ENCODE measurements around the gene CEP170.
"Not testable (repeated sequence)": the region's sequence is repeated elsewhere in the genome, so short reads cannot be mapped to it uniquely, and the experiment has no call there.

The CEP170 gene

DNA sequence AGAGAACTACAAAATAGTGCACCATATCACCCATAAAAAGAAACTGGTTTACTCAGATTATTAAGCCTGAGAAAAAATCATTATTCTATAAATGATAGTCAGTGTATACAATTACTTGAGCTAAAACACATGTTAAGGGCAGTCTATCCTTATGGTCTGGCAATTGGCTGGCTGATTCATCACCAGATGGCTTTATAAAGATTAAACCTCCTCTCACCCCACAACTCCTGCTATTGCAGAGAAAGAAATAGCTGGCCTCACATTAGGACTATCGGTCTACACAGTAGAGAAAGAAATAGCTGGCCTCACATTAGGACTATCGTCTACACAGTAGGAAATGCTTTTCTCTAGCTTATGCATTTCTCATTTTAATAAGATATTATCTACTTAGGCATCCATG is 21.2 kb downstream of the CEP170 start:
- no peak for DNase-seq

DNA sequence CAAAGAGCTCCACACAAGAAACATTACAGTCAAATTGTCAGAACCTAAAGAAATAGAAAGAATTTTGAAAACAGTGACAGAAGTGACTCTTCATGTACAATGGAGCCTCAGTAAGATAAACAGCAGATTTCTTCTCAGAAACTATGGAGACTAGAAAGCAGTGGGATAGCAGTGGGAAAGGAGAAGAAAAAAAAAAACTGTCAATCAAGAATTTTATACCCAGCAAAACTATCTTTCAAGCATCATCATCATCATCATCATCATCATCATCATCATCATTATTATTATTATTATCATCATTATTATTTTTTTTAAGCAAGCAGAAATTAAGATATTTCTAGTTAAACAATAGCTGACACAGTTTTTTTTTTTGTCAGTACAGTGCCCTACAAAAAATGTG is 24.2 kb downstream of the CEP170 start:
- DNase-seq, result no peak

DNA sequence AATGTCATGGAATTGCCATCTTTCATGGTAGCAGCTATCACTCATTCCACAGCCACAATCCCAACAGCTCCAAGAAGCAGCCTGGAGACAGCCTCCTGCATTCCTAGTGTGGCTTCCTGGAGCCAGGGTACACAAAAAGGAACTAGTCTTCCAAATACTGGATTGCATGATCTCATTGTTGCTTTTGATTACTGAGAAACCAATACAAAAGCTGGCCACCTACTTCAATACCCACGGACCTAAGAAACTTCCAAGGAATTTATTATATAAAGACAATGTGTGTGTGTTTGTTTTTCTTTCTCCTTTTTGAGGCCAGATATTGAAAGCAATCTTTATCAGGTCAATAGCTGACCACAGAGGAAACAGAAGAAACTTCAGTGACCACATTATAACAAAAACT is 25.6 kb downstream of the CEP170 start:
- no peak for DNase-seq

DNA sequence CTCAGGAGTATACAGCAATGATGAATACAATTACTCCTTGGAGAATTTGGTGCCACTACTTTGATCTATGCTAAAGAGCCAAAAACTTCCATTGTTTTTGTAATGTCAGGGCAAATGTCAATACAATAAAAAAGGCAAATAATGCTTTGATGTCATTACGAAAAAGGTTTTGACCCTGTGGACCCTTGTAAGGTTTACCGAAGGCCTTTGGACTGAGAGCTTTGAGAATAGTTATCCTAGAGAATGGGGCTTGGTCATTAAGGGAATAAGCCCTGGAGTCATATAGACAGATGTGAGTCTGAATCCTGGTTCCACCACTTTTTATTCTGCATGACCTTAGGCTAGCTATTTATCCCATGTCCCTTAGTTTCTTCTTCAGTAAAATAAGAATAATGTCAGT is 27.5 kb downstream of the CEP170 start:
- no peak for DNase-seq

DNA sequence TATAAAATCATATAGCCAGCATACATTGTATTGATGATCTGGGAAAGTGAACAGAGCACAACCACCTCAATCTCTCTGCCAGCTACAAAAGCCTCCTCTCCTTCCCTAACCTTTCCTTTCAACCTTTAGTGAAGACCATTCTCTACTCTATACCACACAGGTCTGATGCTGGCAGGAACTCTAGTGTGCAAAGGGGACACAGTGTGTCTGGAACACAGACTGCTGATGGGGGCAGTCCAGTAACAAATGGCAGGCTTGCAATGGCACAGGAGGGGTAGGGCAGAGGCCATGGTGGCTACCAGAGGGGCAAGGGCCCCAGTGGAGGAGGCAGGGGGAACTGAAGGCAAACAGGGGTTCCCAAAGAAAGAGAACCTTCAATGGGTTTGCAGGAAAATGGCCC is 37.0 kb downstream of the CEP170 start:
- no peak for DNase-seq

DNA sequence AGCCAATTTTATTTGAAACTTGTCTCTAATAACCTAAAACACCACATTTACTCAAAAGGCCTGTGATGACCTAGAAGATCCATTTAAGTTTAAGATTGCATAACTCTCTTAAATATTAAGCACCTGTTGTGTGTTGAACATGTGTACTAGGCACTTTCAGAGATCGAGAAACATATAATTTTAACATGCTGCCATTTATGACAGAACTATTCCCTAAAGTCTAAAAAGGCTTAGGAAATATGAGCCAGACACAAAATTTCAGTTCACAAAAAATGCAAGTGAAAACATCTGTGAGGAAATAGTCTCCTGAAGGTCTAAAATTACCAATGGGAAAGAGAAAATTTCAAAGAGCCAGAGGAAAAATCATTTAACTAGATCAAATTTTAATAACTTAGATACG is 37.7 kb downstream of the CEP170 start:
- DNase-seq, result no peak

DNA sequence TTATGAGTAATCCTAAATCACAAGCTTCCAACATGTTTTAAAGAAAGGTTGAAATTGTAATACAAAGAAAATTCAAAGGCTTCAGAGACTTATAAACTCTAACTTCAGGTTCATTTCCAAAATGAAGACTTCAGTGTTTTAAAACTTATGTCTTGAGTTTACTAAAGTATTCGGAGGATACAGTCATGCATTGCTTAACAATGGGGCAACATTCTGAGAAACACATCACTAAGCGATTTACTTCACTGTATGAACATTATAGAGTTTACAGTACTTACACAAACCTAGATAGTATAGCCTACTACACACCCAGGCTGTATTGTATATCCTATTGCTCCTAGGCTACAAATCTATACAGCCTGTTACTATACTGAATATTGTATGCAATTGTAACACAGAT is 38.3 kb downstream of the CEP170 start:
- no peak for DNase-seq

DNA sequence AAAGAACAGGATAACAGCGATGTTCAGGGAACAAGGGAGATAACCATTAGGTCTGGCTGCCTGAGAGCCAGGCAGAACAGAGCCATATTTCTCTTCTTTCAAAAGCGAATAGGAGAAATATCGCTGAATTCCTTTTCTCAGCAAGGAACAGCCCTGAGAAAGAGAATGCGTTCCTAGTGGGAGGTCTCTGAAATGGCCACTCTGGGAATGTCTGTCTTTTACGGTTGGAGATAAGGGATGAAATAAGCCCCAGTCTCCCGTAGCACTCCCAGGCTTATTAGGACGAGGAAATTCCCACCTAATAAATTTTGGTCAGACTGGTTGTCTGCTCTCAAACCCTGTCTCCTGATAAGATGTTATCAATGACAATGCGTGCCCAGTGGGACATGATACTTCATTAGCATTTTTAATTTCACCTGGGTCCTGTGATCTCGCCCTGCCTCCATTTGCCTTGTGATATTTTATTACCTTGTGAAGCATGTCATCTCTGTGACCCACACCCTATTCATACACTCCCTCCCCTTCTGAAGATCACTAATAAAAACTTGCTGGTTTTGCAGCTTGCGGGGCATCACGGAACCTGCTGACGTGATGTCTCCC is 39.7 kb downstream of the CEP170 start:
- DNase-seq, result not testable (repeated sequence)

DNA sequence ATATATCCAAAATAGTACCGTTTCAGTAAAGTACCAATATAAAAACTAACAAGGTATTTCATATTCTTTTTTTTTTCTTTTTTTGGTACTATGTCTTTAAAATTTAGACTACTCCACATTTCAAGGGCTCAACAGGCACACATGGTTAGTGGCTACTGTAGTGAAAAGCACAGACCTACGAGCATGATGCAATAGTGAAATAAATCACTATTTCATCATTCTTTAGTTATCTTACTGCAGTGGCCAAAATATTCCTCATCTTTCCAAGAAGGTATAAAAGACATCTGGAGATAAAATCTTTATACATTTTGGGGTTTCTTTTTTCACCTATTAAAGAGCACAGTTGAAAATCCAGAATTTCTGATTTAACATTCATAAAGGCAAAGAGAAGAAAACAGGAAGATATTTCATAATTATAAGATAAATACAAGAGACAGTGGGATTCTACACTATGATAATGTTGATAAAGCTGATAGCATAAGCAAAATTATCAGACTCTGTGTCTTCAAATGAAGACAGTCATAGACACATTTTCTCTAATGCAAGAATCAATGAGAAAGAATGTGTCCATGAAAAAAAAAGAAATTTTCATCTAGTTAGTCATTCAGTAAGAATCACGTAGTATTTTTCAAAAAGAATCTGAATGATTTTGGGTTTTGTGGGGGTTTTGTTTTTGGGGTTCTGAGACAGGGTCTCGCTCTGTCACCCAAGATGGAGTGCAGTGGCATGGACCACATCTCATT is 41.9 kb downstream of the CEP170 start:
- DNase-seq, result no peak

DNA sequence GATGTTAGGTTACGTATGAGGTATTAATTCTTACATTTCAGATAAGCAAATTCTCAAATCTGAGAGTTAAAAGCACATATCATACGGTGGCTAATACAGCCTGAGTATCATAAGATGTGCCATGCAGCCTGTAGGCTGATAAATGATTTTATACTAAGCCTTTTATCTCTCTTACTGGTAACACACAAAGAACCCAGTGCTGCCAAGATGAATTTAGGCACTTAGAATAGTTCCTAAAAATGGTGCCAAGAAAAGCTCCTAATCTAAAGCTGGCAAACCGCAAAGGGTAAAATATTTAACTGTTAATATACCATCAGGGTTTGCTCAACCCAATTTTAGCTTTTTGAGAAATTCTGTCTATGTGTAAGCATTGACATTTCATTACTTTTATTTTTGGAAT is 43.1 kb downstream of the CEP170 start:
- not testable (repeated sequence) for DNase-seq

DNA sequence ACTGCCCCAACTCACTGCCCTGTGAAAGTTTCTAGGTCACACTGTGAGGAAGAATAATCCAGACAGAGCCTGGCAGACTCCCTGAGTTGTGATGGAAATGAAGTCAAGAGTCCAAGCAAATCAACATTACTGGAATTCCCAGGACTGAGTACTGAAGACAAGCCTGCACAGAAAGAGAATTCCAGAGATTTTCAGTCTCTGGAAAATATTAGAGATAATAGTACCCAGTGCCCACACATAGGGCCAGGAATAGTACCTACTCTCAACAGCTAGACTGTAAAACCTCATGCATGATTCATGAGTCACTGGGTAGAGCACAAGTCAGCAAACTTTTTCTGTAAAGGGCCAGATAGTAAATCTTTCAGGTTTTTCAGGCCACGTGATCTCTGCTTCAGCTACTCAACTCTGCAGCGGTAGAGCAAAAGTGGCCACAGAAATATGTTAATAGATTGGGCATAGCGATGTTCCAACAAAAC is 50.0 kb downstream of the CEP170 start:
- not testable (repeated sequence) for DNase-seq

DNA sequence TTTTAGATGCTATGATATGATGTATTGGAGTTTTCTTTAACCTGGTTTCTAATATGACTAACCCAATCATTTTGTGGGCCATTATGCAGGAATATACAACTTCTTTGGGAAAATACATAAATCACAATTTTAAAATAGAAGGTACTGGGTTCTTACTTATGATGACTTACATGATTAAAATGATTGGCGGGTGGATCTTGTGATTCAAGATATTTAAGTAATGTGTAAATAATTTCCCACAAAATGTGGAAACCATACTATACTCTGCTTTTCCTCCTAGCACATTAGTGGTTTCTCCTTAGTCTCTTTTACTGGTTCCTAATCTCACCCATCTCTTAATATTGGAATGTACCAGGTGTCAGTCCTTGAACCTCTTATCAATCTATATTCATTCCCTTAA is 50.7 kb downstream of the CEP170 start:
- DNase-seq, result not testable (repeated sequence)

DNA sequence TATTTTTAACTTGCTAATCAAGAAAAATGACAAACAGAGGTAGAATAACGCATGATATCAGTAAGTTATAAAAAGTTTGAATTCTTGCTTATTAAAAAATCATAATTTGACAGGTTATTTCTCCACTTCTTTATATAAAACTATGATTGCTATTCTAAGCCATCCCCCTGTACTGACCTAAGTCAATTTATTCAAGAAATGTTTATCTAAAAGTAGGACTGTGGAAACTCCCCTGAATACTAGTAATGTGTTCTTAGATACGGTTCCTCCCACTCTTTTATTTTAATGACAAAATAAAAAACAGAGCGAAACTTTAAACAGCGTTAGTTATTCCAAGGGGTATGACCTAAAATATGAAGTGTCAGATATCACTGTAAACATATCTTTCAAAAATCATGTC is 51.9 kb downstream of the CEP170 start:
- DNase-seq, result not testable (repeated sequence)

DNA sequence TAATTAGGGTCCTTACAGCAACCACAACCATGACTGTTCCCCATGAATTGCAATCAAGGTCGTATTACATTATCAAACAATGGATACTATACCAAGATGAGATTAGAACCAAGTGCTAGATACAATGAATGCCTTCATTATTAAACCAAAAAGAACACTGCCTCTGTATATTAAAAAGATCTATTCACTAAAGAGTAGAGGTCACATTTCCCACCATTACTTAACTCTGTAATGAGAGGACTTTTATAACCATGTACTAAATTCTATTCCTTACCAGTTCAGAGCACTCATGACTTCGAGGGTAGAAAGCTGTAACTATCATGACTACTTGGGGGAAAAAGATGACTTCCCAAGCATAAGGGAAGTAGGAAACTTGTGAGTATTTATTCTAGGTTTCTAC is 53.8 kb downstream of the CEP170 start:
- DNase-seq, result not testable (repeated sequence)

DNA sequence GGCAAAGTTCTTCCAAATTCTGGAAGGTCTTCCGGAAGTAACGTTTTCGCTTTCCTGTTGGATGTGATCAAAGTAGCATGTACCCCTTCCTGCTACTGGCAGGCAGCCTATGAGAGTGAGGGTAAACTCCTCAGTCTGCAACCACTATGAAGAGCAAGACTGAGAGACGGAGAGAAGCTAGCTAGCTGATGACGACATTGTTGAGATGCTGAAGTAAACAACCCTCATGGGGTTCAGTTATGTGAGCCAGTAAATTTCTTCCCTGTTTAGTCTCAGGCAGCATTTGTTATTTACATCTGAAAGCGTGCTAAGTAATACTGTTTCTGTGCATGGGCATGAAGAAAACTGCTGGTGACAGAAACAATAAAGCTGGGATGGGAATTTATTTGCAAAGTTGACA is 57.6 kb downstream of the CEP170 start:
- DNase-seq, result not testable (repeated sequence)

DNA sequence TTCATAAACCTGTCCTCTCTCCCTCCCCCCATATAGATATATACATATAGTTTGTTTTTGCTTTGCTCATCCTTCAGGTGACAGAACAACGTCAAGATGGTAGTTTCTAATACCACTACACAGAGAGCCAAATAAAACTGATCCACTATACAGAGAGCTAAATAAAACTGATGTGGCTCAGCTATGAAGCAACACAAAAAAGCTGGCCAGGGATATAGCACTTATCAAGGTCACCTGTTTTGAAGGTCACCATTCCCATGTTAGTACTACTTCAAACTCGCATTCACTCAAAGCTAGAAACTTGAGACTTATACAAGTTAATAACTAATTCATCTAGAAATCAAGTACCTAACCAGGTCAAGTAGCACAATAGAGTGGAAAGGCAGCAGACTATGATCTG is 61.8 kb downstream of the CEP170 start:
- DNase-seq, result not testable (repeated sequence)

DNA sequence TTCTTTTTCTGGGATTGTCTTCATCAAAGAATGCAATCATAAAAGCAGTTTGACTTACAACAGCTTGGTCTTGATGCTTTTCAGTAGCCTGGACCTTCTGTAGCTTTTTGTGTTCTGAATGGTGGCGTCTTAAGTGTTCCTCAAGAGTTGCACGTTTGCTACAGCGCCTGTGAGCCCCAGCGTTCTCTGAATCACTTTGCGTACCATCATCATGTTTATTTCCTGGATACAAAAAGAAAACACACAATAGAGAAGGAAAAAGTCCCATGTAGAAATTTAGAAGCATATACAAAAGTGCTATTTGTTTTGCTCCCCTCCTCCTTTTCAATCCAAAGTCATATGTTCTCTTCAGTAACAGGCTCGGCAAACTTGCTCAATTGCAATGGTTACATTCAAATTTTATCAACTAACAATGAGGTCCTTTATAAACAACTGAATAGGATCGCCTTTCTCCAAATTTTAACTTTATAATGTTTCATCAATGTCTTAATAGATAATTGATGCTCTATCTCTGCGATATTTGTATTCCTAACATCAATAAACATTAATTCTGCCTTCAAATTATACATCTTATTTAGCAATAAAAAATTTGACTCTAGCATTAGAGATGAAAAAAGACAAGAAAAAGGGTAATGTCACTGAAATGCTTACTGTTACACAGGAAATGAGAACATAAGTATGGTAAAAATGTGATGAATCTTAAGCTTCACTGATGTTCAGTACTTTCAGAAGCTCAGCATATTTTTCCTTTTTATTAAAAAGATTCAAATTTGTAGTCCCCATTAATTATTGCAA is 68.7 kb downstream of the CEP170 start:
- not testable (repeated sequence) for DNase-seq

DNA sequence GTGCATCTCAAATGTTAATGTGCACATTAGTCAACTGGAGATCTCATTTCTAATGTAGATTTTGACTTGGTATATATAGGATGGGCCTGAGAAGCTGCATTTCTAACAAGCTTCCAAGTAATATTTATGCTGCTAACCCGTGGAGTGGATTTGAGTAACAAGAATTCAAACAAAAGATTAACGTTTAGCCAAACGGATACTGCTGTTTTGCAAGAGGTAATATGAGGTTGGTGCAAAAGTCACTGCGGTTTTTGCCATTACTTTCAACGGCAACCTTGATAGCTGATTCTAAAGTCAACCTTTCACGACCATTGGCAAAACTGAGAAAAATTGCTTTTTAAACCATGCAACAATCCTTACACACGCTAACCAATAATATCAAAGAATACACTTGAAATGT is 70.3 kb downstream of the CEP170 start:
- not testable (repeated sequence) for DNase-seq

DNA sequence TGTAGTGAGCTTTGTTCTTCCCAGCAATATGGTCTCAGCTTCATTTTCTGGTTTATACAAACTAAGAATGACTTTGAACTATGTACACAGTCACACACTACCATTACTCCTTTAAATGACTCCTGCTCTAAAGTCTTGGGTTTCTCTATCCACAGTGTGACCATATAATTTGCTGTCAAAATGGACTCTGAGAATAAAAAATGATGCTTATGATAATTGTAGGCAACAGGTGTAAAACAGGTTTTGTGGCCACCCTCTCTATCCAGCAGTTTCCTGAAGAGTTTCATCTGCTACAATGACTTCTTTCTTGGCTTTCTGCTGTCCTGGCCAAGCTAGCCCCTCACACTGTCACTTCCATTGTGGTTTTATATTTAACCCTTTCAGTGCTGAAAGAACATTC is 71.4 kb downstream of the CEP170 start:
- DNase-seq, result not testable (repeated sequence)

DNA sequence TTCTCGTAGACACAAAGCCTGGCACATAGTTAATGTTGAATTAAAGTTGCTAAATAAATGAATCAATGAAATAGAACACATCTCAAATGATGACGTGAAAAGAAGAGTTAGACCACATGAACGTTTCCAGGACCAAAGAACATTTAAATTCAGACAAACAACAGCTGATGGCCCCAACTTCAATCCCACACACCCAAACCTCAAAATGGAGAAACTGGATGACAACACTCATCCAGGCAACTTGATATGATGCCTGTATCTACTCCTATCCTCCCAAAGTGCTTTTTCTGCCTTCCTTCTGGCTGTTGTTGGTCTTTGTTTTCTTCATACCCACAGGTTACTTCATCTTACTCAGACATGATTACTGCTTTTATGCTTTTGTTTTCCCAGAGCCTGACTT is 71.9 kb downstream of the CEP170 start:
- not testable (repeated sequence) for DNase-seq

DNA sequence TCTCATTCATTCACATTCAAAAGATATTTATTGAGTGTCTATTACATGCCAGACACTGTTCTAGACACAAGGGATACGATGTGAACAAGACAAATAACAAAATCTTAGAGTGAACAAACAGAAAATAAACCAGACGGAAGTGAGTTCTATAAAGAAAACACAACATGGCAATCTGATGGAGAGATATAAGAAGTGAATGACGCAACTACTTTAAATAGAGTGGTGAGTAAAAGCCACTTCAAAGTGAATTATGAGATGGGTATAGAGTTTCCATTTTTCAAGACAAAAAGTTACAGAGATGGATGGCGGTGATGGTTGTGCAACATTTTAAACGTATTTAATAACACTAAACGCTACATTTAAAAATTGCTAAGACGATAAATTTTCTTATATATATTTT is 75.4 kb downstream of the CEP170 start:
- no peak for DNase-seq

DNA sequence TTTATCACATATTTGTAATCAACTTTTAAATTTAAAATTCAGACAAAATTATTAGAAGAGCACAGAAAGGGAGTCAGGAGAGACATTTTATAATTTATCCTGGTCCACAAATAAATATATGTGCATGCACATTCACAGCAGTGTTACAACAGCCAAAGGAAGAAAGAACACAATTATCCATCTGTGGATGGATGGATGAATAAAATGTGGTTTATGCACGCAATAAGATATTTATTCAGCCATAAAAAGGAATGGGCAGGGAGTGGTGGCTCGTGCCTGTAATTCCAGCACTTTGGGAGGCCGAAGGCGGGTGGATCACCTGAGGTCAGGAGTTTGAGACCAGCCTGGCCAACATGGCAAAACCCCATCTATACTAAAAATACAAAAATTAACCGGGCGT is 77.3 kb downstream of the CEP170 start:
- not testable (repeated sequence) for DNase-seq

DNA sequence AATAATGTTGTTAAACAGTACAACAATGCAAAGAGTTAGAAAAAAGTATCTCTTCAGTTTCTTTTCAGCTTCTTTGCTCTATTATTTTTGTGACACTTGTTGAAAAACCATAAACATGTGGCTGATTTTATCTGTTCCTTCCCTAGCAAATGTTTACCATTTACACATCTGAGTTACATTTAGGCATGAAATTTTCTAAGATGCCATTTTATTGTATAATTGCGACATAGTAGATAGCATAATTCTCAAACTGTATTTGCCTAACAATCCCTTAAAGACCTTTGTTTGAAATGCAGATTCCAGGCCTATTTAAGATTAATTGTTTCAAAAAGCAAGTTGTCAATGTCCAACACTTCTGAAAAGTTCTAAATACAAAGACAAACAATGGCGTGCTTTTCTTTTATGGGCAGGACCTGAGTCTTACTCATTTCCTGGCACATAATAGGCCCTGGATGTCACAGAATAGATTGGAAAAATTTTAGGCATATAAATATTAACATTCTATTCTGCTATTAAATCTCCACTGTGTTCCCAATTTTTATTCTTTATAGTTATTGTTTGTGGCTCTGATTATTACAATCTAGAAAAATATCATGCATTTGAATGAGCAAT is 81.2 kb downstream of the CEP170 start:
- not testable (repeated sequence) for DNase-seq

Measured in activated CD4-positive, alpha-beta T cell treated with anti-CD3 and anti-CD28 coated beads, Interleukin-2, amount 50 U/mL, for 48 hours (primary cell).